H1 (cell line): ENCODE data around the gene RGCC. TPM values are rescaled to one million over a fixed set of nuclear protein-coding genes. Genes with fewer than 3 reads are reported as not detected.

Experiments used
- CTCF ChIA-PET: fragments of 300-600 bp; sonication (Branson Sonifier 250); formaldehyde crosslinking; loops from one replicate; lab custom pipeline; 2021; ENCODE audit not compliant: partially characterized antibody; lab: Charles Lee
- POLR2A ChIA-PET: fragments of 300-600 bp; sonication (Branson Sonifier 250); formaldehyde crosslinking; loops from one replicate; lab custom pipeline; 2021; ENCODE audit warnings: inconsistent platforms; ENCODE audit not compliant: partially characterized antibody; lab: Charles Lee
- DNase-seq, 2 experiments: peaks; one replicate each; pipeline versions ENCODE4 v3.0.0 to v3.0.0-alpha.2; 2010 to 2022; ENCODE audit warnings: low spot score in 2 of 2, low read depth in 1 of 2, mixed read lengths in 1 of 2
- FAIRE-seq: peaks from 2 replicates; lab custom pipeline; 2011; peaks lifted over from hg19 to GRCh38; lab: Jason Lieb, UNC
- H2AFZ ChIP-seq: 2 replicates; pipeline ENCODE4 v1.8.1; 2012; ENCODE audit warnings: low read length, inconsistent platforms
- H2AK5ac ChIP-seq: 2 replicates; pipeline ENCODE4 v1.6.1; 2013; ENCODE audit warnings: low read depth, low read length
- H2BK120ac ChIP-seq: replicated peaks from 2 replicates; pipeline ENCODE3; 2013; ENCODE audit warnings: low read depth, low read length, inconsistent platforms
- H2BK12ac ChIP-seq: 2 replicates; pipeline ENCODE4 v1.6.1; 2013; ENCODE audit warnings: low read depth, low read length
- H2BK15ac ChIP-seq: 2 replicates; pipeline ENCODE4 v1.6.1; 2013; ENCODE audit warnings: low read length
- H2BK20ac ChIP-seq: 2 replicates; pipeline ENCODE4 v1.6.1; 2013; ENCODE audit warnings: low read length
- H2BK5ac ChIP-seq: 2 replicates; pipeline ENCODE4 v1.6.1; 2013; ENCODE audit warnings: low read depth, low read length
- H3K14ac ChIP-seq: 2 replicates; pipeline ENCODE4 v1.6.1; 2013; ENCODE audit warnings: inconsistent platforms; ENCODE audit not compliant: insufficient read length
- H3K18ac ChIP-seq: 2 replicates; pipeline ENCODE4 v1.6.1; 2013; ENCODE audit warnings: low read length; ENCODE audit errors: extremely low read depth
- H3K23ac ChIP-seq: 2 replicates; pipeline ENCODE4 v1.6.1; 2013; ENCODE audit warnings: inconsistent platforms; ENCODE audit not compliant: insufficient read length
- H3K23me2 ChIP-seq: 2 replicates; pipeline ENCODE4 v1.6.1; 2013; ENCODE audit warnings: low read depth, low read length
- H3K27ac ChIP-seq: 2 replicates; pipeline ENCODE4 v1.6.1; 2011; ENCODE audit warnings: low read depth, low read length, inconsistent platforms
- H3K27me3 ChIP-seq, 4 experiments: replicated peaks in 1 of 4; 1 replicate in 1 of 4; 2 replicates in 3 of 4; pipeline versions ENCODE4 v1.6.1 to v1.8.1; 2011 to 2013; ENCODE audit warnings: low read length in 3 of 4, mild to moderate bottlenecking in 3 of 4, inconsistent platforms in 2 of 4, mixed read lengths in 2 of 4, moderate library complexity in 1 of 4; ENCODE audit not compliant: control insufficient read depth in 3 of 4, insufficient read depth in 3 of 4; ENCODE audit errors: extremely low read depth in 1 of 4
- H3K36me3 ChIP-seq, 4 experiments: 2 replicates each; pipeline versions ENCODE4 v1.6.1 to v1.8.1; 2011 to 2013; ENCODE audit warnings: mild to moderate bottlenecking in 4 of 4, low read length in 3 of 4, moderate library complexity in 2 of 4, control low read depth in 1 of 4, inconsistent platforms in 1 of 4; ENCODE audit not compliant: insufficient read depth in 4 of 4, control insufficient read depth in 2 of 4
- H3K4ac ChIP-seq: replicated peaks from 2 replicates; pipeline ENCODE3; 2013; ENCODE audit warnings: low read length, low read depth, mixed read lengths, inconsistent platforms; ENCODE audit not compliant: insufficient read length
- H3K4me1 ChIP-seq, 4 experiments: replicated peaks in 1 of 4; 1 replicate in 1 of 4; 2 replicates in 3 of 4; pipeline versions ENCODE4 v1.6.1 to v1.8.1; 2011 to 2013; ENCODE audit warnings: low read length in 3 of 4, inconsistent platforms in 2 of 4, mixed read lengths in 1 of 4; ENCODE audit not compliant: insufficient read depth in 4 of 4, control insufficient read depth in 3 of 4
- H3K4me2 ChIP-seq, 2 experiments: 2 replicates each; pipeline versions ENCODE4 v1.6.1 to v1.8.1; 2011 to 2013; ENCODE audit warnings: low read depth in 2 of 2, low read length in 2 of 2, control low read depth in 1 of 2, inconsistent platforms in 1 of 2, mild to moderate bottlenecking in 1 of 2; ENCODE audit not compliant: insufficient read depth in 1 of 2
- H3K4me3 ChIP-seq, 4 experiments: fragments of 200-600, 300-600 bp in 1 of 4; sonication (generic), shearing (Covaris generic), sonication (Bioruptor Twin) in 1 of 4; 2 replicates each; pipeline versions ENCODE4 v1.5.1 to v1.8.1; 2011 to 2016; ENCODE audit warnings: low read length in 4 of 4, low read depth in 3 of 4, control low read depth in 2 of 4, inconsistent platforms in 2 of 4, mild to moderate bottlenecking in 2 of 4, mixed read lengths in 1 of 4, moderate library complexity in 1 of 4; ENCODE audit not compliant: insufficient read depth in 2 of 4; ENCODE audit errors: extremely low read depth in 1 of 4
- H3K56ac ChIP-seq: replicated peaks from 2 replicates; pipeline ENCODE3; 2013; ENCODE audit warnings: low read depth, mild to moderate bottlenecking, mixed read lengths, low read length, inconsistent platforms; ENCODE audit not compliant: insufficient read length
- H3K79me1 ChIP-seq: 2 replicates; pipeline ENCODE4 v1.6.1; 2013; ENCODE audit warnings: low read depth, low read length, control low read depth
- H3K79me2 ChIP-seq, 2 experiments: 2 replicates each; pipeline versions ENCODE4 v1.6.1 to v1.8.1; 2012 to 2013; ENCODE audit warnings: low read length in 2 of 2, mild to moderate bottlenecking in 2 of 2, inconsistent platforms in 1 of 2; ENCODE audit not compliant: insufficient read depth in 2 of 2, control insufficient read depth in 1 of 2
- H3K9ac ChIP-seq, 4 experiments: replicated peaks in 1 of 4; 1 replicate in 1 of 4; 2 replicates in 3 of 4; pipeline versions ENCODE4 v1.6.1 to v1.8.1; 2011 to 2013; ENCODE audit warnings: low read depth in 3 of 4, low read length in 3 of 4, control low read depth in 2 of 4, mild to moderate bottlenecking in 2 of 4, moderate library complexity in 2 of 4, inconsistent platforms in 1 of 4; ENCODE audit errors: extremely low read depth in 1 of 4
- H3K9me3 ChIP-seq, 2 experiments: 2 replicates each; pipeline versions ENCODE4 v1.6.1 to v1.8.1; 2012 to 2013; ENCODE audit warnings: mild to moderate bottlenecking in 2 of 2, moderate library complexity in 2 of 2, control low read depth in 1 of 2, inconsistent platforms in 1 of 2, low read depth in 1 of 2, low read length in 1 of 2, mixed read lengths in 1 of 2; ENCODE audit not compliant: insufficient read depth in 2 of 2
- H4K20me1 ChIP-seq, 2 experiments: replicated peaks in 1 of 2; 2 replicates each; pipeline versions ENCODE3 to v1.8.1; 2011 to 2013; ENCODE audit warnings: inconsistent platforms in 2 of 2, low read length in 2 of 2, mild to moderate bottlenecking in 1 of 2; ENCODE audit not compliant: insufficient read depth in 2 of 2, control insufficient read depth in 1 of 2
- H4K5ac ChIP-seq: 2 replicates; pipeline ENCODE4 v1.6.1; 2013; ENCODE audit warnings: low read length, low read depth, mixed read lengths, inconsistent platforms; ENCODE audit not compliant: insufficient read length
- H4K8ac ChIP-seq: 2 replicates; pipeline ENCODE4 v1.8.0; 2013; ENCODE audit warnings: mild to moderate bottlenecking, moderate library complexity, low read length, inconsistent platforms; ENCODE audit not compliant: insufficient read depth; ENCODE audit errors: extremely low read depth
- H4K91ac ChIP-seq: replicated peaks from 2 replicates; pipeline ENCODE3; 2013; ENCODE audit warnings: low read length, mixed read lengths, inconsistent platforms; ENCODE audit not compliant: insufficient read length
- NANOG ChIP-seq: IDR thresholded peaks from 2 replicates; pipeline ENCODE4 v1.6.1; 2011; ENCODE audit warnings: low read length, low read depth, mild to moderate bottlenecking, inconsistent platforms; ENCODE audit not compliant: insufficient read depth, poor library complexity, severe bottlenecking
- POLR2AphosphoS5 ChIP-seq: IDR thresholded peaks from 2 replicates; pipeline ENCODE4 v1.6.1; 2011; ENCODE audit warnings: low read depth, low read length
- SAP30 ChIP-seq: fragments of 300-600 bp; sonication (generic); IDR thresholded peaks from 2 replicates; pipeline ENCODE4 v1.7.1; 2012; ENCODE audit warnings: low read length, moderate library complexity, mild to moderate bottlenecking, inconsistent platforms; ENCODE audit not compliant: insufficient read depth, insufficient replicate concordance
- SIRT6 ChIP-seq: IDR thresholded peaks from one replicate; pipeline ENCODE4 v1.7.1; 2012; ENCODE audit warnings: low read length, inconsistent platforms
- SP2 ChIP-seq: IDR thresholded peaks from 2 replicates; pipeline ENCODE4 v1.6.1; 2012; ENCODE audit warnings: mild to moderate bottlenecking, low read length, inconsistent platforms
- TAF7 ChIP-seq: optimal IDR thresholded peaks from 2 replicates; pipeline ENCODE3; 2011; ENCODE audit warnings: low read depth, mild to moderate bottlenecking, inconsistent platforms, low read length, moderate library complexity, borderline replicate concordance
- TEAD4 ChIP-seq: IDR thresholded peaks from 2 replicates; pipeline ENCODE4 v1.6.1; 2012; ENCODE audit warnings: low read depth, low read length, inconsistent platforms, mixed read lengths
- YY1 ChIP-seq: IDR thresholded peaks from 2 replicates; pipeline ENCODE4 v1.6.1; 2011; ENCODE audit warnings: low read depth, mild to moderate bottlenecking, low read length
- WGBS, 2 experiments: shearing (Covaris generic) in 1 of 2; methylation state at CpG; one replicate each; pipeline versions ENCODE4 v1.1.6 to v1.1.7; 2013 to 2015; ENCODE audit warnings: low lambda C conversion rate in 2 of 2, mixed read lengths in 2 of 2, inconsistent platforms in 1 of 2, low coverage in 1 of 2, missing lambda C conversion rate in 1 of 2; ENCODE audit not compliant: insufficient replicate concordance in 2 of 2, insufficient coverage in 1 of 2, insufficient read length in 1 of 2; ENCODE audit errors: extremely low coverage in 1 of 2, missing lambda C conversion rate in 1 of 2; 5-methylcytosine and 5-hydroxymethylcytosine counted together
- polyA plus RNA-seq, 7 experiments: library from polyadenylated mRNA; depleted of rRNA in 3 of 7; stranded (reverse) in 5 of 7; unstranded in 2 of 7; fragments of >200 nt in 5 of 7; fragments of 200-250 nt in 2 of 7; gene quantifications; 1 replicate in 5 of 7; 2 replicates in 1 of 7; 4 replicates in 1 of 7; pipeline versions ENCODE4 v1.2.1 to v1.2.3, GENCODE V29; 2011 to 2013; ENCODE audit warnings: missing spikeins in 2 of 7, mixed read lengths in 2 of 7
- total RNA-seq: library from RNA; stranded (reverse); fragmentation: NEBNext Ultra II Directional; extraction: Animal tissue kit (Norgen Biotek cat#: 25700); gene quantifications from 2 replicates; pipeline ENCODE4 v1.2.1, GENCODE V29; 2021
- TF ChIP-seq, protein P1 (sequence below): IDR thresholded peaks from 2 replicates; pipeline ENCODE4 v1.6.1; 2012; ENCODE audit warnings: inconsistent platforms
- TF ChIP-seq, protein P2 (sequence below): IDR thresholded peaks from 2 replicates; pipeline ENCODE4 v1.6.1; 2012; ENCODE audit warnings: low read length, inconsistent platforms

The RGCC gene
- total and polyA plus RNA-seq, 2 of the 8 experiments (the other 6 are each of a cell fraction or from before 2014, with no cell fraction given), result 0.41 TPM; not detected in 1

DNA sequence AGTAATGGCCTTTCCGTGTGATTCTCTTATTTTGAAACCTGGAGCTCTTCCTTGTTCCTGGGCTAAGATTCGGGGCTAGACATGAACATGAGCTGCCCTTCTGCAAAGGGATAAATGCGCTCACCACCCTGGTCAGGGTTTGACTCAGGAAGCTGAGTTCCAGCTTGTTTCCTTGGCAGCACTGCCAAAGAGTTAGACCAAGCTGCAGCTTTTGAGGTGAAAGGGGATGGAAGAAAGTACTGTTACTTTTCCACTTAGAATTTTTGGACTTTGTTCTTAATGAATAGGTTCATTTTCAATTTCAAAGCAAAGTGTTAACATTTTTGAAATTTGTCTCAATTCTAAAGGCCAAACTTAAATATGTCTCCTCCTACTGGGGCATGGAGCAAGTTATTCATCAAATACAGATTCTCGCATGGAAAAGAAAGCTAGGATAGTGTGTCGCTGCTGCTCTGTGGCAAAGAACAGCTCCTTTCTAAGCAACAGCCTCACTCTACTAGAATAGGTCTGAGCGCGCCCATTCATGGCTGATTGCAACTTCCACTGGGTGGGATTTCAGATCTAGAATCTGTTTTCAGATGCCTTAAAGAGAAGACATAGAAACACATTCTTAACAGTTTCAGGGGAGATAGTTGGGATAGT, 2.2 kb downstream of the RGCC start:
- WGBS, 2 experiments, result 93% methylated on average over 7 of the region's 7 CpGs; no CpG with 5 or more reads in 1 of the 2 experiments
- no peak overlapping the region for H4K5ac ChIP-seq
- no peak for FAIRE-seq
- no peak overlapping the region for H3K14ac ChIP-seq
- ChIA-PET POLR2A (interaction anchor here (1.2 kb wide), 2 partner anchors 9 to 47 kb away, joined by 3 read pairs; no protein-coding TSS in a partner anchor), CTCF (interaction anchor here (0.9 to 4.2 kb wide), 24 partner anchors 10 to 192 kb away, joined by 3 to 35 read pairs (median 4); no protein-coding TSS in a partner anchor)
- no peak overlapping the region for H3K4me3 ChIP-seq
- H2BK20ac ChIP-seq, result no peak overlapping the region
- no peak overlapping the region for H3K56ac ChIP-seq
- H2BK15ac ChIP-seq, result no peak overlapping the region
- H4K8ac ChIP-seq, result no peak overlapping the region
- no peak overlapping the region for H2AFZ ChIP-seq
- H3K79me1 ChIP-seq, result no peaks in the 10 kb centered on the region
- H3K9ac ChIP-seq, result no peak overlapping the region
- no peaks in the 10 kb centered on the region for H3K9me3 ChIP-seq
- H2AK5ac ChIP-seq, result no peak overlapping the region
- no peak for DNase-seq
- H3K27me3 ChIP-seq, result peaks cover 29 to 54% (median 45%) of the 10 kb centered on the region in 4 experiments
- no peaks in the 10 kb centered on the region for H3K79me2 ChIP-seq
- no peak overlapping the region for H2BK5ac ChIP-seq
- H3K4me2 ChIP-seq, result no peak overlapping the region; a peak in 1 of 4 replicates
- no peaks in the 10 kb centered on the region for H3K36me3 ChIP-seq
- no peak overlapping the region; the same call in 1 of the 2 replicates for H3K18ac ChIP-seq
- peaks cover 3% of the 10 kb centered on the region in 2 experiments for H4K20me1 ChIP-seq
- H3K4me1 ChIP-seq, result peaks cover 0 to 4% (median 2%) of the 10 kb centered on the region in 4 experiments; a peak in 3 of 7 replicates
- peaks cover 9% of the 10 kb centered on the region; the same call in 1 of the 2 replicates for H3K23me2 ChIP-seq
- H4K91ac ChIP-seq, result no peak overlapping the region
- H2BK12ac ChIP-seq, result peak overlapping the region; percentile 50; the same call in 1 of the 2 replicates
- no peak overlapping the region for H3K4ac ChIP-seq
- H2BK120ac ChIP-seq, result no peak overlapping the region
- no peak overlapping the region for H3K27ac ChIP-seq
- no peak overlapping the region for H3K23ac ChIP-seq
- TF ChIP-seq SIRT6, result no peak
- no peak for TF ChIP-seq TAF7
- no peak for TF ChIP-seq TEAD4
- no peak for TF ChIP-seq SAP30
- TF ChIP-seq POLR2AphosphoS5, result no peak
- TF ChIP-seq SP2, result no peak
- TF ChIP-seq, protein P1, sequence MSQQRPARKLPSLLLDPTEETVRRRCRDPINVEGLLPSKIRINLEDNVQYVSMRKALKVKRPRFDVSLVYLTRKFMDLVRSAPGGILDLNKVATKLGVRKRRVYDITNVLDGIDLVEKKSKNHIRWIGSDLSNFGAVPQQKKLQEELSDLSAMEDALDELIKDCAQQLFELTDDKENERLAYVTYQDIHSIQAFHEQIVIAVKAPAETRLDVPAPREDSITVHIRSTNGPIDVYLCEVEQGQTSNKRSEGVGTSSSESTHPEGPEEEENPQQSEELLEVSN, result no peak
- no peak for TF ChIP-seq YY1
- no peak for TF ChIP-seq NANOG
- TF ChIP-seq, protein P2, sequence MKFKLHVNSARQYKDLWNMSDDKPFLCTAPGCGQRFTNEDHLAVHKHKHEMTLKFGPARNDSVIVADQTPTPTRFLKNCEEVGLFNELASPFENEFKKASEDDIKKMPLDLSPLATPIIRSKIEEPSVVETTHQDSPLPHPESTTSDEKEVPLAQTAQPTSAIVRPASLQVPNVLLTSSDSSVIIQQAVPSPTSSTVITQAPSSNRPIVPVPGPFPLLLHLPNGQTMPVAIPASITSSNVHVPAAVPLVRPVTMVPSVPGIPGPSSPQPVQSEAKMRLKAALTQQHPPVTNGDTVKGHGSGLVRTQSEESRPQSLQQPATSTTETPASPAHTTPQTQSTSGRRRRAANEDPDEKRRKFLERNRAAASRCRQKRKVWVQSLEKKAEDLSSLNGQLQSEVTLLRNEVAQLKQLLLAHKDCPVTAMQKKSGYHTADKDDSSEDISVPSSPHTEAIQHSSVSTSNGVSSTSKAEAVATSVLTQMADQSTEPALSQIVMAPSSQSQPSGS, result no peak
